AG10803 (cell line): ENCODE data around the gene RPS18.

Source experiments
- DNase-seq: peaks from one replicate; pipeline ENCODE4 v3.0.0; 2010; ENCODE audit warnings: low read depth
- H3K4me3 ChIP-seq: 2 replicates; pipeline ENCODE4 v1.5.1; 2011; ENCODE audit warnings: mild to moderate bottlenecking, low read length, control low read depth
- TF ChIP-seq, protein P1 (sequence below): conservative IDR thresholded peaks from 2 replicates; pipeline ENCODE4 v1.5.1; 2011; ENCODE audit warnings: mild to moderate bottlenecking, low read length, control low read depth, inconsistent platforms

Gene RPS18

DNA sequence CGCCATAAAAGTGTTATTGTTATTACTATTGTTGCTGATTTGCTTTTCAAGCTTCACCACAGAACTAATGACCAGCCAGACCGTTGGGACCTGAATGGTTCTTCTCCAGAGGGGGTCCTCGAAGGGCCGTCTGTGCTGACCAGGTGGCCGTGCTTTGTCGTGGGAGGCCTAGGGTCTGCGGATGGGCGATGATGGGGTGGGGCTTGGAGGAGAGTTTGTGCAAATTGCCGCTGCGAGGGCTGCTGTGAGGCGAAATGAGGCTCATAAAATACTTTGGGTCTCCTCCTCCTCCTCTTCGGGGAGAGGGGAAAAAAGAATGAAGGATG is 51.7 kb downstream of the RPS18 start:
- TF ChIP-seq, protein P1, sequence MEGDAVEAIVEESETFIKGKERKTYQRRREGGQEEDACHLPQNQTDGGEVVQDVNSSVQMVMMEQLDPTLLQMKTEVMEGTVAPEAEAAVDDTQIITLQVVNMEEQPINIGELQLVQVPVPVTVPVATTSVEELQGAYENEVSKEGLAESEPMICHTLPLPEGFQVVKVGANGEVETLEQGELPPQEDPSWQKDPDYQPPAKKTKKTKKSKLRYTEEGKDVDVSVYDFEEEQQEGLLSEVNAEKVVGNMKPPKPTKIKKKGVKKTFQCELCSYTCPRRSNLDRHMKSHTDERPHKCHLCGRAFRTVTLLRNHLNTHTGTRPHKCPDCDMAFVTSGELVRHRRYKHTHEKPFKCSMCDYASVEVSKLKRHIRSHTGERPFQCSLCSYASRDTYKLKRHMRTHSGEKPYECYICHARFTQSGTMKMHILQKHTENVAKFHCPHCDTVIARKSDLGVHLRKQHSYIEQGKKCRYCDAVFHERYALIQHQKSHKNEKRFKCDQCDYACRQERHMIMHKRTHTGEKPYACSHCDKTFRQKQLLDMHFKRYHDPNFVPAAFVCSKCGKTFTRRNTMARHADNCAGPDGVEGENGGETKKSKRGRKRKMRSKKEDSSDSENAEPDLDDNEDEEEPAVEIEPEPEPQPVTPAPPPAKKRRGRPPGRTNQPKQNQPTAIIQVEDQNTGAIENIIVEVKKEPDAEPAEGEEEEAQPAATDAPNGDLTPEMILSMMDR = no peak
- H3K4me3 ChIP-seq = peak overlapping the region; percentile 80
- no peak for DNase-seq

DNA sequence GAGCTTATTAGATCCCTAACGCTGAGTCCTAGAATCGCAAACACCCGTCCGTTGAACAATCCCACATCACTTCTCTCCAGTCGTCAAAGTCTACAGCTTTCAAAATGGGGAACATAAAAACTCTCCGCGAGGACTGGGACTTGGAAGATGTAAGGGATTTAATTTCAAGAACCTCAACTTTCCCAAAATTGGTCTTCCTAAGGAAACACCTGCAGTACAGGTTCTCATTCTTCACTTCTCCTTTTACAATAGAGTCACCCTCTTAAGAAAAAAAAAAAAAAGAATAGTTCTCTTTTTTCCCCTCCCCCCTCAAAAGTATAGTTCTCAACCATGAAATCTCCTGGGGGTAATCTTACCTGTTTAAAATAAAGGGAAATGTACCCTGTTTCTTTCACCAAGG is 52.2 kb downstream of the RPS18 start:
- TF ChIP-seq, protein P1 = no peak
- no peak for DNase-seq
- peak overlapping the region; percentile 80 for H3K4me3 ChIP-seq
